GM19452 (cell line): Measurements from ENCODE around the gene TDRD12.

Experiments used
- ATAC-seq: cut with Tn5 transposase; IDR thresholded peaks from one replicate; pipeline ENCODE4 v1.9.1; 2021; ENCODE audit not compliant: unreplicated experiment

TDRD12 gene

GRCh38 chr19:32719611-32720059, at the start of gene TDRD12:
TSS of gene TDRD12 (plus strand) at chr19:32719767. CDS start at chr19:32720073, 306 bp downstream.
- ATAC-seq = no peak

DNA sequence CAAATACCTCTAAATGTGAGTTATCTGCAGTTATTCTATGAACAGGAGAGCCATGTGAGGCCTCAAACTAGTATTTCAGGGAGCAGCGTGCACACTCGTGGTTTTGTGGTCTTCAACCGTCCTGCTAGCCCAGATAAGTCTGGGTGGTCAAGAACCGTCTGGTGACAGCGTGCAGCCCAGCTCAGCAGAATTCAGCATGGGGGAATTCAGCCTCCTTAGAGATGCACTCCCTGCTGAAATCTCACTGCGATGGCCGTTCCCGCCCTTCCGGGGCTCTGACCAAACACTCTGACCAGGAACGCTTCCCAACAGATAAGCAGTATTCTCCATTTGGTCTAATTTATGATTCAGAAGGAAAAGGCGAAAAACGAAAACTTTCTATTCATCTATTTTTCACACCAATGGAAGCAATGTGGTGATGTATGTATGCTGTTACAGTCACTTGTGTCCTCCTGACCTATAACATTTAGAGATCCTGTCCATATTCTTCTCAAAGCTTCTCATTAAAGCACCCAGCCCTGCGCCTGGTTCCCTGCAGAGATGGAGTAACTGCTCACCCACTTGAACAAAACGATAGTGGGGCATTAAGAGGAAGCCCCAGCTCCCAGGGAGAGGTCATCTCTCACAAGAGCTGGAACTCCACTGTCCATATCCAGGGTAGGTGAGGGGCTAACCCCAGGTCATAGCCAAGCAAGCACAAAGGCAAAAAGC, 47.5 kb upstream of the TDRD12 start:
- no peak for ATAC-seq

GRCh38 chr19:32672841-32673240, 46.7 kb upstream of the TDRD12 start:
- no peak for ATAC-seq

DNA sequence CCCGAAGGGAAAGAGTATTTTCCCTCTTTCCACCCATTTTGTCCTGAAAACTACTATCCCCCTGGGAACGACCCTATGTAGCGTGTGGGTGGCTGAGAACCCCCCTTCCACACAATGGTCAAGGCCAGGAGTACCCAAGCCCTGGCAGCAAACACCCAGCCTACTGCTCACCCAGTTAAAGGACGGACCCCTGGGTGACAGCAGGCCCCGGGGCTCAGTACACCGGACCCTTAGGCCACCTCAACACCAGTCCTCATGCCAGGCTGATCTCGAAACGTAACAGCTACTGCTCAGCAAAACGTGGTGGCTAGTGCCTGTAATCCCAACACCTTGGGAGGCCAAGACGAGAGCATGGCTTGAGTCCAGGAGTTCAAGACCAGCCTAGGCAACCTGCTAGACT, 46.0 kb upstream of the TDRD12 start:
- no peak for ATAC-seq

DNA sequence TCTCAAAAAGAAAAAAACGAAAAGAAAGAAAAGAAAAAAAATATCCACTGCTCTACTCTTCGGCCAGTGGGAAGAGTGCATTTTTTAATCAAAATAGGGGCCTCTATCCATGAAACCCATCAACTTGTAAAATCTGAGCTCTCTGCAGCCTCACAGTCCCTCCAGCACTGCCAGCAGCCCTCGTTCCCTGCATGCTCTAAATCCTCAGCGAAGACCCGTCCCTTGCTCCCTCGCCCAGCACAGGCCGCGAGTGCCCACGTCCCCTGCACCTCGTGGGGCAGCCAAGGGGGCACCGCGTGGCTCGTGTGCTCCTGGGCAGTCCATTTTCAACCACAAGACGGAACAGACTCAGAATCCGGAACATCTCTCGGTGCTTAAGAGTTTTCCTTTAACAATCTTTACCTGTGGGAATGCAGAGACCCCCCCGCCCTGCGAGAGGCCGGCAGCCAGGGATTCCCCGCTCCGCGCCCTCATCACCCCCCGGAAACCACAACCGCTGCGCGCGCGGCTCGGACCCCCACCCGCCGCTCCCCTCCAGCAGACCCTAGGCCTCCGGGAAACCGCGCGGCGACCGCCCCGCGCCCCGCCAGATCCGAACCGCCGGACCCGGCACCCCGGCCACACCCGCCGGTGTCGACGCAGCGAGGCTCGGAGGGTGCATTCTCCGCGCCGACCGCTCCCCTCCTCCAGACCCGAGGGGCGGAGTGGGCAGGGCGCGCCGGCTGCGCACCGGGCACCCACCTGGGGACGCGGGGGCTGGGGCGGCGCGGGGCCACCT, 45.2 kb upstream of the TDRD12 start:
- ATAC-seq = no peak

GRCh38 chr19:32674931-32675719, 44.4 kb upstream of the TDRD12 start, which contains the start of gene ANKRD27:
TSS of gene ANKRD27 (minus strand) at chr19:32675180. CDS start at chr19:32659015, 16,165 bp downstream.
- peak; percentile 97 for ATAC-seq

DNA sequence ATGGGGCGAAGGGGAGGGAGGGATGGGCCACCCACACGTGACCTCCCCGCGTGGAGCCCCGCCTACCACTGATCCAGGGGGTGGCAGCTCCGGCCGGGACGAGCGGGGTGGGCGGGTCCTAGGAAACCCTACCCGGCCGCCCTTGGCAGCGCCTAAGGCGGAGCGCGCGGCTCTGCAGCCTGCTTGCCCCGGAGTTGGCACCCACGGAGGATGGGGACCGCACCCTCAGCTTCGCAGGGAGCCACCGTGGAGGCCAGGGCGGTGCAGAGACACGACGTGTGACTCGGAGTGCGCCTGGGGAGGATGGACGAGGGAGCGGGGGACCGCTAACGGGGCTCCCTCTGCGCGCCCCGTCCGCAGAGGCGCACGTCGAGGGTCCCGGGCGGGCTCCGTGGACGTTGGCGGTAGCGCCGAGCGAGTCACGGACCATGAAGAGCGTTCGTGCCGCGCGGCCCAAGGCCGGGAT, 43.8 kb upstream of the TDRD12 start, which contains the start of gene RGS9BP:
Gene RGS9BP (plus strand): TSS at position 129 of the 466 bp plus-strand sequence. CDS start 416 bp downstream, outside the sequence.
- no peak for ATAC-seq

- ATAC-seq = no peak
Observed at GRCh38 chr19:32676186-32676894, 43.2 kb upstream of the TDRD12 start.

DNA sequence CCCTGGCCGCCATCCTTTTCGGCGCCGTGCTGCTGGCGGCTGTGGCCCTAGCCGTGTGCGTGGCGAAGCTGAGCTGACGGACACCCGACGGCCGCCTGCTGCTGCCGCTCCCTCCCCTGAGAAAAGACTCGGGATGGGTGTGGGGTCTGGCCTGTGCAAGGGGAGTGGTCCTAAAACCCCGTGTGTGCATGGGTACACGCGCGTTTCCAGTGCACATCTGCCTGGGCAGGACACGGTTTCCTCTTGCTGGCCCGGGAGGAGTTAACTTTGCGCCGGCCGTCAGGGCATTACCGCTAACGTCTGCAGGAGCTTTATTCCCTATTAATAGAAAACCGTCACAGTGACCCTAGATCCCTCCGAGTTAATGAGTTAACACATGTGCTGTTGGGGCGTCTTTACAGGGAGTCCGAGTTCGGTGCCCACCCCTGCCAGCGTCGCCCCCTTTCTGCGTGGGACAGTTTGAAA, 42.6 kb upstream of the TDRD12 start:
- ATAC-seq = no peak

DNA sequence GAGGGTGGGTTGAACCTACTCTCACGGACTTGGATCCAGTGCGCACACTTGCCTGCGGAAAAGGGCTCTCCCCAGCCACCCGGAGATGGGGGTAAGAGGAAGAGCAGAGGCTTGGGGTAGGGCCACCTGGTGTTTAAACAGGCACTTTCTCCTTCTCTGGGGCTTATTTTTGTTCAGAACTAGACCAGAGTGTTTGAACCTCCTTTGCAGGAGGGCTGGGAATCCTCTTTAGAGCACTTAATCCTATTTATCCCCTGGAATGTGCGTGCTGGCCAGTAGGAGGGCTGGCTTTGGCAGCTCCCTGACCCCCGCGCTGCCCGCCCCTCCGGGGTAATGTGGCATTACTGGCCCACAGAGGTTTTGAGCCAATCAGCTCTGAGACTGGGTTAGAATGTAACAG, 41.9 kb upstream of the TDRD12 start:
- no peak for ATAC-seq

DNA sequence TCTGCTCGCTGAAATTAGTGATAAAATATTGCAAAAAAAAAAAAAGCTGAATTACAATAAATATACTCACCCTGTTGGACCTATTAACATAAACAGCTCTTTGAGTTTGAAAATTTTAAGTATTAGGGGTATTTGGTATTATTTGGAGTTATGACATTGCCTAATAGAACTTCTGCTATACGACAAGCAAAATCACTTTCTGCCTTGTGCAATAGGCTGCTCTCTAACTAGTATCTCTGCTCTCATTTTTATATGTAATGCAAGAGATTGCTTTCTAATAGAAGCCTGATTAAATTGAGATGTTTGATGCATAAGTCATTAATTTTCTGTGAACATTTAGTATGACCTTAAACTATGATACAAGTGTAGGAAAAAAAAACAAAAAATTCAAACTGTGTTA, 38.6 kb upstream of the TDRD12 start:
- ATAC-seq = no peak

- no peak for ATAC-seq
Observed at GRCh38 chr19:32682317-32682716, 37.2 kb upstream of the TDRD12 start.

- ATAC-seq = no peak
Observed at GRCh38 chr19:32686847-32687475, 32.6 kb upstream of the TDRD12 start.

GRCh38 chr19:32687681-32688080, 31.9 kb upstream of the TDRD12 start:
- no peak for ATAC-seq

DNA sequence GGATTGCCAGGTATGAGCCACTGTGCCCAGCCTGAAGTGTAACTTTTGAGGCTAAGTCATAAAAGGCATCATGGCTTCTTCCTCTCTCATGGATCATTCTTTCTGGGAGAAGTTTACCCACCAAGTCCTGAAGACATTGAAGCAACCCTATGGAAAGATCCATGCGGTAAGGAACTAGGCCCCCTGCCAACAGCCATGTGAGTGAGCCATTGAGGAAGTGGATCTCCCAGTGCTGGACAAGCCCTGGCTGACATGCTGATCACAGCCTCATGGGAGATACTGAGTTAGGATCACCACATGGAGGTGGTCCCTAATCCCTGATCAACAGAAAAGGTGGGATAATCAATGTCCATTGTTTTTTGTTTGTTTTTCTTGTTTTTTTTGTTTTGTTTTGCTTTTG, 31.3 kb upstream of the TDRD12 start:
- ATAC-seq = no peak

- peak; percentile 84 for ATAC-seq
Observed at GRCh38 chr19:32691291-32691951, 28.1 kb upstream of the TDRD12 start, which contains the start of gene NUDT19. TSS of gene NUDT19 (plus strand) at chr19:32691821. CDS start at chr19:32691961, 140 bp downstream.

GRCh38 chr19:32691952-32692726, 27.4 kb upstream of the TDRD12 start:
- ATAC-seq = peak; percentile 51

GRCh38 chr19:32692727-32693061, 26.9 kb upstream of the TDRD12 start:
- ATAC-seq = no peak
